Lower leg skin (tissue), 3 donors: Measurements from ENCODE around the gene TFDP2.

Experiments used
- CTCF ChIP-seq, 3 donors: fragments of 450-650 bp; IDR thresholded peaks; one replicate each; pipeline ENCODE4 v1.5.1; 2016; ENCODE audit warnings: antibody characterized with exemption in 3 of 3, mild to moderate bottlenecking in 3 of 3, moderate library complexity in 2 of 3
- POLR2A ChIP-seq, 2 donors: fragments of 450-650 bp; IDR thresholded peaks; one replicate each; pipeline ENCODE4 v1.6.1; 2016 to 2017; ENCODE audit warnings: antibody characterized with exemption in 2 of 2, mild to moderate bottlenecking in 1 of 2, moderate library complexity in 1 of 2

- TF ChIP-seq CTCF (IDR thresholded peaks at IDR 0.05) (no peak), POLR2A (IDR thresholded peaks at IDR 0.05) (no peak)
Observed at GRCh38 chr3:141969711-141970110, 179.6 kb downstream of the TFDP2 start.
